SK-N-SH treated with all-trans-retinoic acid at 6 μM for 48 hours (cell line): ENCODE measurements around the gene KLHDC4.

Experiments used
- ARNTL ChIP-seq: fragments of 450-650 bp; formaldehyde crosslinking; IDR thresholded peaks from 2 replicates; pipeline ENCODE4 v1.5.0; 2020; ENCODE audit warnings: low read depth, mild to moderate bottlenecking, moderate library complexity, borderline replicate concordance
- BACH2 ChIP-seq: fragments of 250-450 bp; sonication (Bioruptor Pico); IDR thresholded peaks from 2 replicates; pipeline ENCODE4 v1.9.0; 2021; ENCODE audit warnings: mild to moderate bottlenecking, borderline replicate concordance
- ESRRG ChIP-seq: fragments of 250-450 bp; sonication (Bioruptor Pico); IDR thresholded peaks from 2 replicates; pipeline ENCODE4 v1.6.1; 2021; ENCODE audit warnings: mild to moderate bottlenecking
- ISL1 ChIP-seq: fragments of 250-450 bp; sonication (Bioruptor Pico); IDR thresholded peaks from 2 replicates; pipeline ENCODE4 v2.1.2; 2022; ENCODE audit warnings: mild to moderate bottlenecking, moderate library complexity
- PATZ1 ChIP-seq: fragments of 250-450 bp; sonication (Bioruptor Pico); IDR thresholded peaks from 2 replicates; pipeline ENCODE4 v1.8.0; 2020; ENCODE audit warnings: mild to moderate bottlenecking, moderate library complexity, borderline replicate concordance
- PPARA ChIP-seq: fragments of 250-450 bp; sonication (Bioruptor Pico); IDR thresholded peaks from 2 replicates; pipeline ENCODE4 v1.5.0; 2020; ENCODE audit warnings: mild to moderate bottlenecking, borderline replicate concordance
- RARB ChIP-seq: fragments of 250-450 bp; sonication (Bioruptor Pico); IDR thresholded peaks from 2 replicates; pipeline ENCODE4 v1.8.0; 2021; ENCODE audit warnings: mild to moderate bottlenecking, moderate library complexity
- SNAI2 ChIP-seq: fragments of 250-450 bp; sonication (Bioruptor Pico); IDR thresholded peaks from 2 replicates; pipeline ENCODE4 v1.5.0; 2020; ENCODE audit warnings: mild to moderate bottlenecking, moderate library complexity
- TCF4 ChIP-seq: fragments of 250-450 bp; sonication (Bioruptor Pico); IDR thresholded peaks from 2 replicates; pipeline ENCODE4 v1.8.0; 2021; ENCODE audit warnings: mild to moderate bottlenecking, moderate library complexity, borderline replicate concordance
- TOX ChIP-seq: fragments of 250-450 bp; sonication (Bioruptor Pico); IDR thresholded peaks from 2 replicates; pipeline ENCODE4 v1.8.0; 2021; ENCODE audit warnings: mild to moderate bottlenecking, moderate library complexity, borderline replicate concordance
- ZNF565 ChIP-seq: fragments of 450-650 bp; formaldehyde crosslinking; conservative IDR thresholded peaks from 2 replicates; pipeline ENCODE4 v1.5.0; 2020; ENCODE audit warnings: low read depth, mild to moderate bottlenecking, moderate library complexity
- ZNF70 ChIP-seq: fragments of 450-650 bp; formaldehyde crosslinking; IDR thresholded peaks from 2 replicates; pipeline ENCODE4 v1.5.0; 2020; ENCODE audit warnings: mild to moderate bottlenecking, moderate library complexity
- ZNF8 ChIP-seq: fragments of 450-650 bp; formaldehyde crosslinking; IDR thresholded peaks from 2 replicates; pipeline ENCODE4 v1.5.0; 2020; ENCODE audit warnings: mild to moderate bottlenecking, moderate library complexity
- TF ChIP-seq, protein P1 (sequence below): fragments of 250-450 bp; sonication (Bioruptor Pico); IDR thresholded peaks from 2 replicates; pipeline ENCODE4 v1.5.1; 2020; ENCODE audit warnings: low read depth, mild to moderate bottlenecking, moderate library complexity

DNA sequence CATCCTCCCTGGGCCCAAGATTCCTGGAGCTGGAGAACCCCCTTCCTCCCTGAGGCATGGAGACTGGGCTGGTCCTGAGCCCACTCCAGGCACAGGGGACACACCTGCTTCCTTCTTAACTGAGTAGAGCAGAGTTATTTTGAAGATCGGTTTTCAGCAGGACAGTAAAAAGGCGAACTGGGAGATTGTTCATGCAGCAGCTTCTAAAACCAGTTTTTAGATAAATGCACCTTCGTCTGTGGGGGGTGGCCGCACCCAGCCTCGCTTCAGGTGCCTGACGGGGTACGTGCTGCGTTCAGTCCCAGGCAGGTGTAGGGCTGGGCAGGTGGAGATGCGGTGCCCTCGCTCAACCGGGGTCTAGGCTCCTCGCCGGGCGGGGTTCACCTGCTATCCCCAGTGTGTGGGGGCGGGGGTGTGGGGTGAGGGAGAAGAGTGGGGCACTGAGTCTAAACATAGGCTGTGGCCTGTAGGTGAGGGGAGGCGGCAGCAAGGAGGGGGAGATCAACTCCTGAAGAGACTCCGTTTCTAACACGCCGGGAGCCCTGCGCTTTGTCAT is 94.0 kb downstream of the KLHDC4 start:
- TF ChIP-seq ZNF565 (CRISPR knock-in tag), result no peak
- TF ChIP-seq ISL1 (CRISPR knock-in tag), result no peak
- no peak for TF ChIP-seq ESRRG (CRISPR knock-in tag)
- no peak for TF ChIP-seq ZNF8
- no peak for TF ChIP-seq RARB (CRISPR knock-in tag)
- no peak for TF ChIP-seq PATZ1 (CRISPR knock-in tag)
- no peak for TF ChIP-seq SNAI2 (CRISPR knock-in tag)
- no peak for TF ChIP-seq TOX (CRISPR knock-in tag)
- TF ChIP-seq, protein P1, sequence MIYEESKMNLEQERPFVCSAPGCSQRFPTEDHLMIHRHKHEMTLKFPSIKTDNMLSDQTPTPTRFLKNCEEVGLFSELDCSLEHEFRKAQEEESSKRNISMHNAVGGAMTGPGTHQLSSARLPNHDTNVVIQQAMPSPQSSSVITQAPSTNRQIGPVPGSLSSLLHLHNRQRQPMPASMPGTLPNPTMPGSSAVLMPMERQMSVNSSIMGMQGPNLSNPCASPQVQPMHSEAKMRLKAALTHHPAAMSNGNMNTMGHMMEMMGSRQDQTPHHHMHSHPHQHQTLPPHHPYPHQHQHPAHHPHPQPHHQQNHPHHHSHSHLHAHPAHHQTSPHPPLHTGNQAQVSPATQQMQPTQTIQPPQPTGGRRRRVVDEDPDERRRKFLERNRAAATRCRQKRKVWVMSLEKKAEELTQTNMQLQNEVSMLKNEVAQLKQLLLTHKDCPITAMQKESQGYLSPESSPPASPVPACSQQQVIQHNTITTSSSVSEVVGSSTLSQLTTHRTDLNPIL (CRISPR knock-in tag), result no peak
- no peak for TF ChIP-seq ARNTL (CRISPR knock-in tag)
- no peak for TF ChIP-seq BACH2
- no peak for TF ChIP-seq ZNF70
- no peak for TF ChIP-seq PPARA (CRISPR knock-in tag)
- no peak for TF ChIP-seq TCF4 (CRISPR knock-in tag)
